ENCODE data around the gene GTPBP1. TPM values are rescaled to one million over a fixed set of nuclear protein-coding genes. Genes with fewer than 3 reads are reported as not detected.
A peak's percentile ranks its signal among the peaks of the same experiment; 100 is the strongest.

Gene GTPBP1
- total RNA-seq, 1 experiment from 2014 or later = 108 TPM

GRCh38 chr22:38732251-38732815 lies 26.6 kb downstream of the GTPBP1 start:
- H3K4me1 Mint-ChIP-seq = 0 out of 4 replicates have a peak, but pooled peaks cover 0 to 3% of the 10 kb centered on the region in 2 experiments

More at GRCh38 chr22:38732251-38732815, 26.6 kb downstream of the GTPBP1 start:
- Histone ChIP-seq H4K91ac (ENCODE audit: insufficient read length, low read depth, low read length) (no peak overlapping the region), H3K79me2 (ENCODE audit: insufficient read depth, low read length) (no peaks in the 10 kb centered on the region), H3K14ac (ENCODE audit: insufficient read depth, low read length) (no peak overlapping the region), H2AK5ac (ENCODE audit: insufficient read length, low read length) (no peak overlapping the region), H3K9ac (ENCODE audit: extremely low read depth, insufficient read length, low read length) (no peak overlapping the region), H3K4me1 (ENCODE audit: insufficient read depth, low read length) (no peaks in the 10 kb centered on the region), H3K23me2 (ENCODE audit: insufficient read length, low read depth, low read length, poor library complexity, severe bottlenecking) (no peaks in the 10 kb centered on the region), H4K8ac (replicated peaks; ENCODE audit: insufficient read length, low read depth, low read length) (no peak overlapping the region), H4K20me1 (ENCODE audit: control insufficient read depth, insufficient read depth, insufficient read length) (no peaks in the 10 kb centered on the region), H2BK5ac (ENCODE audit: insufficient read length, low read length) (no peak overlapping the region), H3K4me2 (ENCODE audit: insufficient read depth, insufficient read length, low read length) (no peak overlapping the region), H2AFZ (ENCODE audit: low read length) (no peak overlapping the region), H3T11ph (ENCODE audit: low read length) (no peak overlapping the region), H4K5ac (ENCODE audit: insufficient read length, low read depth, low read length) (no peak overlapping the region), H3K23ac (ENCODE audit: insufficient read length, low read depth, low read length) (no peak overlapping the region), H3K27me3 (ENCODE audit: insufficient read depth, low read length) (no peaks in the 10 kb centered on the region), H2BK12ac (ENCODE audit: insufficient read length, low read depth, low read length) (no peak overlapping the region), H3K9me3 (ENCODE audit: control insufficient read depth, low read depth, low read length) (no peaks in the 10 kb centered on the region), H3K79me1 (ENCODE audit: insufficient read depth, low read depth, low read length, poor library complexity, severe bottlenecking) (no peaks in the 10 kb centered on the region), H3K4ac (ENCODE audit: low read depth, low read length) (no peak overlapping the region), H3K18ac (ENCODE audit: insufficient read length, low read depth, low read length) (no peak overlapping the region), H2BK120ac (ENCODE audit: low read depth, low read length, poor library complexity, severe bottlenecking) (no peak overlapping the region), H3K56ac (ENCODE audit: insufficient read length, low read depth, low read length) (no peak overlapping the region), H2BK20ac (ENCODE audit: low read depth, low read length, poor library complexity, severe bottlenecking) (no peak overlapping the region), H2BK15ac (ENCODE audit: low read depth, low read length) (no peak overlapping the region), H3K27ac (ENCODE audit: insufficient read length, low read depth, low read length) (no peak overlapping the region)
- Mint-ChIP-seq H3K27me3 (ENCODE audit: low read depth) (no peaks in the 10 kb centered on the region), H3K36me3 (ENCODE audit: insufficient read depth in 1 of 3, low read depth in 3 of 3) (peaks cover 23 to 87% (median 57%) of the 10 kb centered on the region in 3 experiments; a peak in 6 of 7 replicates), H3K4me3 (no peak overlapping the region), H3K27ac (peak overlapping the region in 1 of 3 experiments; percentile 72; a peak in 1 of 7 replicates), H3K9me3 (no peaks in the 10 kb centered on the region)
- TF ChIP-seq, protein P1, sequence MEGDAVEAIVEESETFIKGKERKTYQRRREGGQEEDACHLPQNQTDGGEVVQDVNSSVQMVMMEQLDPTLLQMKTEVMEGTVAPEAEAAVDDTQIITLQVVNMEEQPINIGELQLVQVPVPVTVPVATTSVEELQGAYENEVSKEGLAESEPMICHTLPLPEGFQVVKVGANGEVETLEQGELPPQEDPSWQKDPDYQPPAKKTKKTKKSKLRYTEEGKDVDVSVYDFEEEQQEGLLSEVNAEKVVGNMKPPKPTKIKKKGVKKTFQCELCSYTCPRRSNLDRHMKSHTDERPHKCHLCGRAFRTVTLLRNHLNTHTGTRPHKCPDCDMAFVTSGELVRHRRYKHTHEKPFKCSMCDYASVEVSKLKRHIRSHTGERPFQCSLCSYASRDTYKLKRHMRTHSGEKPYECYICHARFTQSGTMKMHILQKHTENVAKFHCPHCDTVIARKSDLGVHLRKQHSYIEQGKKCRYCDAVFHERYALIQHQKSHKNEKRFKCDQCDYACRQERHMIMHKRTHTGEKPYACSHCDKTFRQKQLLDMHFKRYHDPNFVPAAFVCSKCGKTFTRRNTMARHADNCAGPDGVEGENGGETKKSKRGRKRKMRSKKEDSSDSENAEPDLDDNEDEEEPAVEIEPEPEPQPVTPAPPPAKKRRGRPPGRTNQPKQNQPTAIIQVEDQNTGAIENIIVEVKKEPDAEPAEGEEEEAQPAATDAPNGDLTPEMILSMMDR (conservative IDR thresholded peaks at IDR 0.05) = no peak
- no CpG with 5 or more reads among the region's 13 CpGs for WGBS (ENCODE audit: extremely low coverage, insufficient read length, low lambda C conversion rate)
- no peak for DNase-seq

Measured in H9 (cell line).